ENCODE measurements around the gene RSF1.

DNA sequence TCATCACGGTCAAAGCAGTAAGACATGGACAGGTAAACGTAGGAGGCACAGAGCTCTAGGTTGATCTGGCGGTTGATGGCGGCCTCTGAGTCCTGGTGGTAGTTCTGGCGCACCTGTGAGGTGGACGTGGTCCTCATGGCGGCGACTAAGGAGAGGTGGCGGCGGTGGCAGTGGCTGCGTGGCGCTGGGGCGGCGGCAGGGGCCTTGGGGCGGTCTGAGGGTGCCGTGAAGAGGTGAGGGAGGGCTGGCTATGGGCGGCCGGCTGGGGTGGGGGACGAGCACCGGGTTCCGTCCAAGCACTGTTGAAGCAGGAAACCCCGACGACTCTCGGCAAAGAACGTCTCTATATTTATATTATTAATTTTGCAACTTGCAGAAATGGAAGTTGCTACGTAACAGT is 85.6 kb downstream of the RSF1 start:
- TF ChIP-seq, protein P1, sequence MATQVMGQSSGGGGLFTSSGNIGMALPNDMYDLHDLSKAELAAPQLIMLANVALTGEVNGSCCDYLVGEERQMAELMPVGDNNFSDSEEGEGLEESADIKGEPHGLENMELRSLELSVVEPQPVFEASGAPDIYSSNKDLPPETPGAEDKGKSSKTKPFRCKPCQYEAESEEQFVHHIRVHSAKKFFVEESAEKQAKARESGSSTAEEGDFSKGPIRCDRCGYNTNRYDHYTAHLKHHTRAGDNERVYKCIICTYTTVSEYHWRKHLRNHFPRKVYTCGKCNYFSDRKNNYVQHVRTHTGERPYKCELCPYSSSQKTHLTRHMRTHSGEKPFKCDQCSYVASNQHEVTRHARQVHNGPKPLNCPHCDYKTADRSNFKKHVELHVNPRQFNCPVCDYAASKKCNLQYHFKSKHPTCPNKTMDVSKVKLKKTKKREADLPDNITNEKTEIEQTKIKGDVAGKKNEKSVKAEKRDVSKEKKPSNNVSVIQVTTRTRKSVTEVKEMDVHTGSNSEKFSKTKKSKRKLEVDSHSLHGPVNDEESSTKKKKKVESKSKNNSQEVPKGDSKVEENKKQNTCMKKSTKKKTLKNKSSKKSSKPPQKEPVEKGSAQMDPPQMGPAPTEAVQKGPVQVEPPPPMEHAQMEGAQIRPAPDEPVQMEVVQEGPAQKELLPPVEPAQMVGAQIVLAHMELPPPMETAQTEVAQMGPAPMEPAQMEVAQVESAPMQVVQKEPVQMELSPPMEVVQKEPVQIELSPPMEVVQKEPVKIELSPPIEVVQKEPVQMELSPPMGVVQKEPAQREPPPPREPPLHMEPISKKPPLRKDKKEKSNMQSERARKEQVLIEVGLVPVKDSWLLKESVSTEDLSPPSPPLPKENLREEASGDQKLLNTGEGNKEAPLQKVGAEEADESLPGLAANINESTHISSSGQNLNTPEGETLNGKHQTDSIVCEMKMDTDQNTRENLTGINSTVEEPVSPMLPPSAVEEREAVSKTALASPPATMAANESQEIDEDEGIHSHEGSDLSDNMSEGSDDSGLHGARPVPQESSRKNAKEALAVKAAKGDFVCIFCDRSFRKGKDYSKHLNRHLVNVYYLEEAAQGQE (IDR thresholded peaks at IDR 0.05; ENCODE audit: unreplicated experiment) = no peak
- TF ChIP-seq EZH2 (IDR thresholded peaks at IDR 0.05; ENCODE audit: low read depth, unreplicated experiment) (no peak), CTCF (conservative IDR thresholded peaks at IDR 0.05; ENCODE audit: low read depth in 2 of 2) (no peak), POLR2AphosphoS5 (IDR thresholded peaks at IDR 0.05; ENCODE audit: low read depth) (no peak), CREB1 (CRISPR knock-in tag; IDR thresholded peaks at IDR 0.05; ENCODE audit: low read depth) (no peak), EZH2phosphoT487 (IDR thresholded peaks at IDR 0.05; ENCODE audit: unreplicated experiment) (no peak), JUNB (IDR thresholded peaks at IDR 0.05; ENCODE audit: unreplicated experiment) (no peak), ZNF114 (CRISPR knock-in tag; IDR thresholded peaks at IDR 0.05) (no peak), STAT1 (IDR thresholded peaks at IDR 0.05; ENCODE audit: unreplicated experiment) (no peak), NANOG (IDR thresholded peaks at IDR 0.05; ENCODE audit: borderline replicate concordance) (no peak), ZNF462 (CRISPR knock-in tag; IDR thresholded peaks at IDR 0.05) (no peak)

All from GM23338 (cell line).